Stimulated activated CD4-positive, alpha-beta T cell treated with anti-CD3 and anti-CD28 coated beads, Interleukin-12 subunit alpha, Interleukin-12 subunit beta, amount 100 ng/mL, for 4 hours (primary cell): ENCODE data around the gene LIN9.
"Not testable (repeated sequence)": the region's sequence is repeated elsewhere in the genome, so short reads cannot be mapped to it uniquely, and the experiment has no call there.

Experiments used
- DNase-seq: peaks from one replicate; pipeline ENCODE4 v3.0.0-alpha.2; 2020

The LIN9 gene

GRCh38 chr1:226268421-226269124, 40.4 kb downstream of the LIN9 start:
- no peak for DNase-seq

- DNase-seq = no peak
Measured at GRCh38 chr1:226261818-226262217, 47.1 kb downstream of the LIN9 start.

GRCh38 chr1:226255380-226255779, 53.6 kb downstream of the LIN9 start:
- DNase-seq = no peak

GRCh38 chr1:226253933-226254332, 55.0 kb downstream of the LIN9 start:
- DNase-seq = no peak

- not testable (repeated sequence) for DNase-seq
Measured at GRCh38 chr1:226252841-226253240, 56.1 kb downstream of the LIN9 start.

- DNase-seq = no peak
Measured at GRCh38 chr1:226250511-226250910, 58.5 kb downstream of the LIN9 start.

- DNase-seq = no peak
Measured at GRCh38 chr1:226248796-226249195, 60.2 kb downstream of the LIN9 start.

- DNase-seq = no peak
Measured at GRCh38 chr1:226248091-226248490, 60.9 kb downstream of the LIN9 start.

- no peak for DNase-seq
Measured at GRCh38 chr1:226239421-226239820, 69.5 kb downstream of the LIN9 start.

GRCh38 chr1:226236826-226237225, 72.1 kb downstream of the LIN9 start:
- no peak for DNase-seq

GRCh38 chr1:226233806-226234205, 75.2 kb downstream of the LIN9 start:
- no peak for DNase-seq

- DNase-seq = no peak
Measured at GRCh38 chr1:226233293-226233692, 75.7 kb downstream of the LIN9 start.

- no peak for DNase-seq
Measured at GRCh38 chr1:226226601-226227000, 82.4 kb downstream of the LIN9 start.

GRCh38 chr1:226223786-226224244, 85.1 kb downstream of the LIN9 start:
- peak; percentile 7 for DNase-seq

GRCh38 chr1:226223157-226223785, 85.7 kb downstream of the LIN9 start, which contains the start of gene MIXL1:
MIXL1 (plus strand) TSS chr1:226223664; CDS start chr1:226223682, 18 bp downstream.
- peak; percentile 3 for DNase-seq

- DNase-seq = no peak
Measured at GRCh38 chr1:226222686-226223085, 86.3 kb downstream of the LIN9 start.

- no peak for DNase-seq
Measured at GRCh38 chr1:226220473-226221189, 88.3 kb downstream of the LIN9 start.

- no peak for DNase-seq
Measured at GRCh38 chr1:226217273-226217672, 91.7 kb downstream of the LIN9 start.

GRCh38 chr1:226216056-226216455, 92.9 kb downstream of the LIN9 start:
- no peak for DNase-seq

- DNase-seq = no peak
Measured at GRCh38 chr1:226215239-226215638, 93.7 kb downstream of the LIN9 start.

GRCh38 chr1:226212545-226212944, 96.4 kb downstream of the LIN9 start:
- DNase-seq = no peak

GRCh38 chr1:226211181-226211821, 97.7 kb downstream of the LIN9 start:
- no peak for DNase-seq

- DNase-seq = no peak
Measured at GRCh38 chr1:226210571-226211176, 98.3 kb downstream of the LIN9 start.
